Measurements from ENCODE around the gene DIP2A.
"Not testable (repeated sequence)": the region's sequence is repeated elsewhere in the genome, so short reads cannot be mapped to it uniquely, and the experiment has no call there.

The DIP2A gene

DNA sequence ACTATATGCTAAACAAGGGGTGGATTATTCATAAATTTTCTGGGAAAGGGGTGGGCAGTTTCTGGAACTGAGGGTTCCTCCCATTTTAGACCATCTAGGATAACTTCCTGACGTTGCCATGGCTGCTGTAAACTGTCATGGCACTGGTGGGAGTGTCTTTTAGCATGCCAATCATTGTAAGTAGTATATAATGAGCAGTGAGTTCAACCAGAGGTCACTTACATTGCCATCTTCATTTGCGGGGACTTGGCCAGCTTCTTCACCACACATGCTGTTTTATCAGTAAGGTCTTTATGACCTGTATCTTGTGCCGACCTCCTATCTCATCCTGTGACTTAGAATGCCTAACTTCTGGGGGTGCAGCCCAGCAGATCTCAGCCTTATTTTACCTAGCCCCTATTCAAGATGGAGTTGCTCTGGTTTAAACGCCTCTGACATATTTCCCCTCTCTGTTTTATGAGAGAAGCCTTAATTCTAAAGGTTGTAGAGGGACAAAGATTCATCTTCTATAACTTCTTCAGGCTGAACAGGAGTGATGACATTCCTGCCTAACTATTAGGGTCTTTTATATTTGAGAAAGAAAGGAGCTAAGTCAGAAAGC, 60.4 kb downstream of the DIP2A start:
- in situ Hi-C loops (cut with MboI; ENCODE audit: low sequenced_read_pairs) = no loop called here

DNA sequence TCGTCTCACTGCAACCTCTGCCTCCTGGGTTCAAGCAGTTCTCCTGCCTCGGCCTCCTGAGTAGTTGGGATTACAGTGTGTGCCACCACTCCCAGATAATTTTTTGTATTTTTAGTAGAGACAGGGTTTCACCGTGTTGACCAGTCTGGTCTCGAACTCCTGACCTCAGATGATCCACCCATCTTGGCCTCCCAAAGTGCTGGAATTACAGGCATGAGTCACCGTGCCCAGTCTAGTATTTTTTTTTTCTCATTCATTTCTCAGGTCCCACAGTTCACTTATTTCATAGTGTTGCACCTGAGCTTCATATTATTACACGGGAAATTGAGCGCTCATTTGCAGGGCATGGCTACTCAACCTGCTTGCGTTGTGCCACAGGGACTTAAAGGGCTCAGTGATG, 68.7 kb downstream of the DIP2A start:
- in situ Hi-C loops (cut with MboI; ENCODE audit: low sequenced_read_pairs) = not testable (repeated sequence)

DNA sequence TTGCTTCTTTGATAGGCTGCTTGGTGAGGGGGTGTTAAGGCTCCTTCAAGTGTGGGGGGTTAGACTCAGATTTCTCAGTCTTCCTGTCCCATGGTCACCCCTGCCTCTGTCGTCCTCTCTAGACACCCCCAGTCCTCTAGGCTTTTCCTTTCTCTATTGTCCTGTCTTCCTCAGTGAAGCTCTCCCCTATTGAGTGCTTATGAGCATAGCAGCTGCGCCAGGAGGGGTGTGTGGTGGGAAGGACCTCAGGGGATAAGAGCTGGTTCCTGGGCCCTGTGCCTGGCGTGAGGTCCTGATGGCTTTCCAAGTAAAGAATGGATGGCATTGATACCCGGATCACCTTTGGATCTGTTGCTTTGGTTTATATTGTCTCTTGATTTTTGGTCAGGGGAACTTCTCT, 69.1 kb downstream of the DIP2A start:
- in situ Hi-C loops (cut with MboI; ENCODE audit: low sequenced_read_pairs) = no loop called here

DNA sequence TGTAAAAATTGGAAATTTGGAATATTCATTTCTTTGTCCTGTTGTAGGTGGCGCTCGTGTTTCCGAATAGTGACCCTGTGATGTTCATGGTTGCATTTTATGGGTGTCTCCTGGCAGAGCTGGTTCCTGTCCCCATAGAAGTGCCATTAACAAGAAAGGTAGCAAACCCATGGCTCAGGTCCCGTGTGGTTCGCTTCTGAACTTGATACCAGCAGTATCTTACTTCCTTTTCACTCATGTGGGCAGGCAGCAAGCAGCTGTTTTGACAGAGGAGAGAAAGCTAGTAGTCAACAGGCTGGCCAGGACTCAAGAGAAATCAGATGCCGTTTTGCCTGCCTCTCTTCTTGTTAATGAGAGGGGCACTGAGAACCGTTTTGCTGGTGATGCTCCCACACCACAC, 73.4 kb downstream of the DIP2A start:
- in situ Hi-C loops (cut with MboI; ENCODE audit: low sequenced_read_pairs) = no loop called here

DNA sequence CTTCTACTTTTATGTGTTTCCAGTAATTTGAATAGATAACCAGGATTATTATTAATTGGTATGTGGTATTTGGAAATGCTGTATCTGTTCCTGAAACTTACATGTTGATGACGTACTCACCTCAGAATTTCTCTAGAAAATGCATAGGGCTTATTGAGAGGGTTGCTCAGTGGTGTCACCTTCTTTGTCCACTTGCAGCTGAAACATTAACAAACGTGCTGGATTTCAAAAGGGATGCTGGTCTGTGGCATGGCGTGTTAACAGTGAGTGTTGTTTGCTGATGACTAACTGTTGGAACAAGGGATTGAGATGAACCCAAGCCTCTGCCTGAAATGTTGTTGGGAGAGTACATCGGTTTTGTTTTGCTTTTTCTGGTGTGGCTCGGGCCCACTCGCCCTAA, 78.3 kb downstream of the DIP2A start:
- in situ Hi-C loops (cut with MboI; ENCODE audit: low sequenced_read_pairs) = no loop called here

DNA sequence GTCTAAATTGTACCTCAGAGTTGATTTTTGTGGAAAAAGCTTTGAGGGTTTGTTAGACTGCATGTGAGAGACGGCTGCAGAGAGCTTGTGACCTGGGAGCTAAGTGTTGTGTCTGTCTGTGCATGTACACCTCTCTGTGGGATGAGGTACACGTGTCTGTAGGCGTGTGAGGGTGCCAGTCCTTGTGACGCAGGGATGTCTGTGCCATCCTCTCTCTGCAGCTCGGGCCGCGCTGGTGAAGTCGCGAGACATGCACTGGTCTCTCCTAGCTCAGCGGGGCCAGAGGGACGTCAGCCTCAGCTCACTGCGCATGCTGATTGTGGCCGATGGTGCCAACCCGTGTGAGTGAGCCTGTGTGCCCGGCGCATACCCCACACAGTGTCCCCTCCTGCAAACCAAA, 79.6 kb downstream of the DIP2A start:
- in situ Hi-C loops (cut with MboI; ENCODE audit: low sequenced_read_pairs) = no loop called here

DNA sequence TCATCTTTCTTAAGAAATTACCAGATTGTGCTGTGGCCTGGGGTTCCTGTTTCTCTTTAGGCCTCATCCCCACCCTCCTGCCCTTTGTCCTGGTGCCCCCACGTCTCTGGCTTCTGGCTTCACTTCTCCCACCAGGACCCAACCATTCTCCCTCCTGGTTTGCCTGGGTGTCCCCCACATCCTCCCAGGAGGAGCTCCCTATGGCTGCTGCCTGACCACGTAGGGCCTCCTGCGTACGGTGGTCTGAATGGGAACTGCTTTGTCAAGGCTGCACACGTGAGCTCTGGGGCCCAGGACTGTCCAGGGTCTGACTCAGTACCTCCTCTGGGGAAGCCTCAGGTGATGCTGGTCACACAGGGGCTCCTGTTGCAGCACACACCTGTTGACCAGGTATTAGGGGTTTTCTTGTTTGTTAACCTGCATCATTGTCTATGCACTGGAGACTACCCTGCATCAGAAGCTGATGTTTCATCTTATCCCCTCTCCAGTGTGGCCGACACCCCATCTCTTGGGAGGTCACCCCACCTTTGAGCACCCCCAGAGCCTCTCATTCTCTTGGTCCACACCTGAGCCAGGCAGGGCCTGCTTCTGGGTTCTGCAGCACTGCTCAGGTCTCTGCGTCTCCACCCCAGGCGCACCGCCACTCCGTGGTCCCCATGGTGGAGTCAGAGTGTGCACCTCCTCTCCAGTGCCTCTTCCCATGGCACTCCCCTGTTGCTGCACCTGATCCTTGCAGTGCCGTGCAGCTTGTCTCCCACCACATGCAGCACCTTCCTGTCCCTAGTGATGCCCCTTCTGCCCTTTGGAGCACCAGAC, 80.4 kb downstream of the DIP2A start:
- in situ Hi-C loops (cut with MboI; ENCODE audit: low sequenced_read_pairs) = no loop called here

DNA sequence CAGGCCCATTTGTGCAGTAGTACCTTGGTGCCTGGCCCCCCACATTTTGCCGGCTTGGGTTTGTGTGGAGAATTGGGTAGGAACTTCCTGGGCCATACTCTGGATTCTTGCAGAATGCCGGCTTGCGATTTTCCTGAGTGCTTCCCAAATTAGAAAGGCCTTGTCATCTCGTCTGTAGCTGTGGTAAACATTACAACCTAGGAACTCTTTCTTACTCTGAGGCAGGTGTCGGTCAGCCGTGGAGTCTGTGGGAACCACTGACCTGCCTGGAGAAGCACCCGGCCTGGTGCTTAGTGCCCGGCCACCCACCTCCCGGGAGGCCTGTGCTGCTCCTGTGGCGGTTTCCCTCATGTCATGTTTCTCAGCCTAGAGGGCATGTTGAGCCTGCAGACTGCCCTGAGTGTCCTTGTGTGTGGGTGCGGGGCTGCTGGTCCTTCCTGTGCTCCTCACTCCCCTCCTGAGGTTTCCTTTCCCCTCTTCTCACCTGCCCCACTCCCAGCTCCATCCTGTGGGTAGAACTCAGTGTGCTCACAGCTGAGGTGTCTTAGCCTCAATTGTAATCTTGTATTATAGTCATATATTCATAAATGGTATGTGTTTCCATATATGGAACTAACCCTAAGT, 81.5 kb downstream of the DIP2A start:
- in situ Hi-C loops (cut with MboI; ENCODE audit: low sequenced_read_pairs) = no loop called here

DNA sequence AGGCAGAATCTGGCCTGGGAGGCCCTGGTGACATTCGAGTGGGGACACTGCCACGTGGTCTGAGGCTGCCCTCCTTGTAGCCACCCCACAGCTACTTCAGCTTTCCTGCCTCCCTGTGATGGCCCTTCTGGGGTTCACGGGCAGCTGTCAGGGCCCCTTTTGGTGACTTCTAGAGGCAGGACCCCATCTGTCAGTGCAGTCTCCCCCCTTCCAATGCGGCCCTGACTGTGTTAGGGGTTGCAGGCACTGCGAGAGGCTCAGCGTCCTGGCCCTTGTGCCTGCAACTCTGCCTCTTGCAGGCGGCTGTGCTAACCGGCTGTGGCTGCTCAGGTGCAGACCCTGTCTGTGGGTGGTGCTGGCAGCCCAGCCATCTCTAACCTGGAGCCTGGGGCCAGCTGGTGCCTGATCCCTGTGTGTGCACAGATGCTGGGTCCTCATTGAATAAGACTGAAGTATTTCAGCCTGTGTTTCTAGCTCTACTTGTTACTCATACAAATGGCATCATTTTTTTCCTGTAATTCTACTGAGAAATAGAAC, 84.0 kb downstream of the DIP2A start:
- in situ Hi-C loops (cut with MboI; ENCODE audit: low sequenced_read_pairs) = no loop called here

DNA sequence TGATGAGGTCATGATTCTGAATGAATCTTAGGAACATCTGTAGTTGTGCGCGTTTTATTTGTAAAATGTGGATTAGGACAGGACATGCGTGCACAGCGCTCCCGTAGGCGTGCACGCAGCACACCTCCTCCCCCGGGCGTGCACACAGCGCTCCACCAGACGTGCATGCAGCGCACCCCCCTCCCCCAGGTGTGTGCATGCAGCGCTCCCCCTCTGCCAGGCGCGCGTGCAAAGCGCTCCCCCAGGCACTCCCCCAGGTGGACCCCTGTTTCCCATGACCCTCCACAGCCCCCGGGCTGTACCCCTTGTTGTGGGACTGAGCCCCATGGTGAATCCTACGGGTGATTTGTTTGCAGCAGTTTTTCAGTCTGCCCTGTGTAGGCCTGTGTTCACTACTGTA, 84.6 kb downstream of the DIP2A start:
- in situ Hi-C loops (cut with MboI; ENCODE audit: low sequenced_read_pairs) = no loop called here

DNA sequence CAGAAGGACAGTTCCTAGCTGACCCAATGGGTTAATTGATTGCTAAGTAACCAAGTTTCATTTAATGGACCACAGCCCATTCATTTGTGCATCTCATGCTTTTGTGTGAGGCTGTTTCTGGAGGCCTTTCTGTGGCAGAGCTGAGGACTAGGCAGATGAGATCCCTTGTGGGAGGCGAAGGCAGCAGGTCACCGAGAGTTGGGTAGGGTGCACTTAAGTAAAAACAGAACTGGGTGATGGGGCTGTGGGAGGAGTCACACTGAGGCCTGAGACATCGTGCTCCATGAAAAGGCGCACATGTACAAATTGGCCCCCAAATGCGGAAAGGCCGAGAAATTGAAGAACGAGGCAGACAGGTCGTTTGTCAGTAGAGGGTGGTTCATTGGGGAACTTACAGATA, 85.3 kb downstream of the DIP2A start:
- in situ Hi-C loops (cut with MboI; ENCODE audit: low sequenced_read_pairs) = no loop called here

DNA sequence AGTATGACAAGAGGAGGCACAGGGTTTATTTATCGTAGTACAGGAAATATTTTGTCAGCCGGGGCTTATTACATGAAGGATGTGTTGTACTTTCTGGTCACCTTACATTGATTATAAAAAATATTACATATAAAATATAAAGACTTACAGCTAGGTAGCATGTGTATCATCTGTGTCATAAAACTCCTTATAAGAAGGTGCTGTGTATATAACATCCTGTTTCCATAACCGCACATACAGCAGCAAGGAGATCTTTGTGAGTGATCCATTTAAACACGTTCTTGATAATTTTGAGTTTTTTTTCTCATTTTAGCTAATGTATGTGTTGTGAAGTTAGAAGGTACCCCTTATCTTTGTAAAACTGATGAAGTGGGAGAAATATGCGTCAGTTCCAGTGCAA, 86.1 kb downstream of the DIP2A start:
- in situ Hi-C loops (cut with MboI; ENCODE audit: low sequenced_read_pairs) = no loop called here

DNA sequence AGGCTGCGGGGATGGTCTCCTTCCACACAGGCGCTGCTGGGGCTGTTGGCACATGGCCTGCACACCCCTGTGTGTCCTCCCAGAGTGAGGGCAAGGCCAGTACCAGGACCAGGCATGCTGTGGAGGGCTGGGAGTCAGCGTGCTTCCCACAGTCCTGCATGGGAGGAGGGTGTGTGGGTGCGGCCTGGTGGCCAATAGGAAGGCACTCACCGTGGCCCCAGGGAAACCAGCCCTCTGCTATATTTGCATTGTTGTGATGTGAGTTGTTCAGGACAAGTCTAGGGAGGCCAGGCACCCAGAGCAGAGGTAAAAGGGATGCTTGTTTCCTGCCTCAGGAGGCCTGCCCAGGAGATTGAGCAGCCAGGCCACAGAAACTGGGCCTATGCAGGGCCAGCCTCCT, 86.7 kb downstream of the DIP2A start:
- in situ Hi-C loops (cut with MboI; ENCODE audit: low sequenced_read_pairs) = no loop called here

DNA sequence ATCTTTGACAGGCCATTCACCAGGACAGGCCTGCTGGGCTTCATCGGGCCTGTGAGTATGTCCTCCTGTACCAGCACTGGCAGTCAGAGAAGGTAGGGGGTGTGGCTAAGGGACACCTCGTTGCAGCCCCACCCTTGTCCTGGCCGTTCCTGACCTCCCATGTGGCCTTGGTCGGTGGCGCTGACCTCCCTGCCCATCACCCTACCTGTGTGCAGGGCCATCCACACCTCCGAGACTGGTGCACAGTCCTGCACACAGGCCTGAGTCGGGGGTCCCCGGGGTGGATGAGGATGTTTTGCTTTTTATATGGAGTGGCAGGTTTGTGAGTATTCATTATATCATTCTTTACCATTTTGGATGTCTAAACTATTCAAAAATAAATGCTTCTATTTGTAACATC, 87.2 kb downstream of the DIP2A start:
- in situ Hi-C loops (cut with MboI; ENCODE audit: low sequenced_read_pairs) = no loop called here

DNA sequence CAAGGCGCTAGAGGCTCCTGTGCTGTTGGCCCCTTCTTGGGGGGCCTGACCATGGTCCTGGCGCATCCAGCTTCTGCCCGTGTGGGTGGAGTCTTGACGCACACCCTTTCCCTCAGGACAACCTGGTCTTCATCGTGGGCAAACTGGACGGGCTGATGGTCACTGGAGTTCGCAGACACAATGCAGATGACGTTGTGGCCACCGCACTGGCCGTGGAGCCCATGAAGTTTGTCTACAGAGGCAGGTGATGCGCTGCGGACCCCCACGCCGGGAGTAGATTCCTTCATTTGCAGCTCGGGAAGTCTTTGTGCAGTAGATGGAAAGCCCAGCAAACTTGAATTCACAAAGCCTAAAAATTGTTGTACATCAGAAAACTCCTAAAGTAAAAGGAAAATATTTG, 88.1 kb downstream of the DIP2A start:
- in situ Hi-C loops (cut with MboI; ENCODE audit: low sequenced_read_pairs) = no loop called here

DNA sequence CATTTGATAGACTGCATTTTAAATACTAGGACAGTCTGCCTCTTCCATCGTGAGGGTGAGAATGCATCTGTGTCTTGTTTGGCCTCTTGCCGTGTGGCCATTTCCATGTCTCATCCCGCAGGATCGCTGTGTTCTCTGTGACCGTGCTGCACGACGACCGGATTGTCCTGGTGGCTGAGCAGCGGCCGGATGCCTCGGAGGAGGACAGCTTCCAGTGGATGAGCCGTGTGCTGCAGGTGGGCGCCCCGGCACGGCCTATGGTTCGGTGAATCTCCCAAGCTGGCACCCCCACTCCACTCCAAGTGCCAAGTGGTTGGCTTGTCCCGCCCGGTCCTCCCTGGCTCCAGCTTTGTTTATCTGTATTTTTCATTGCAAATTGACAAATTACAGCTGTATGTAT, 91.0 kb downstream of the DIP2A start:
- in situ Hi-C loops (cut with MboI; ENCODE audit: low sequenced_read_pairs) = no loop called here

DNA sequence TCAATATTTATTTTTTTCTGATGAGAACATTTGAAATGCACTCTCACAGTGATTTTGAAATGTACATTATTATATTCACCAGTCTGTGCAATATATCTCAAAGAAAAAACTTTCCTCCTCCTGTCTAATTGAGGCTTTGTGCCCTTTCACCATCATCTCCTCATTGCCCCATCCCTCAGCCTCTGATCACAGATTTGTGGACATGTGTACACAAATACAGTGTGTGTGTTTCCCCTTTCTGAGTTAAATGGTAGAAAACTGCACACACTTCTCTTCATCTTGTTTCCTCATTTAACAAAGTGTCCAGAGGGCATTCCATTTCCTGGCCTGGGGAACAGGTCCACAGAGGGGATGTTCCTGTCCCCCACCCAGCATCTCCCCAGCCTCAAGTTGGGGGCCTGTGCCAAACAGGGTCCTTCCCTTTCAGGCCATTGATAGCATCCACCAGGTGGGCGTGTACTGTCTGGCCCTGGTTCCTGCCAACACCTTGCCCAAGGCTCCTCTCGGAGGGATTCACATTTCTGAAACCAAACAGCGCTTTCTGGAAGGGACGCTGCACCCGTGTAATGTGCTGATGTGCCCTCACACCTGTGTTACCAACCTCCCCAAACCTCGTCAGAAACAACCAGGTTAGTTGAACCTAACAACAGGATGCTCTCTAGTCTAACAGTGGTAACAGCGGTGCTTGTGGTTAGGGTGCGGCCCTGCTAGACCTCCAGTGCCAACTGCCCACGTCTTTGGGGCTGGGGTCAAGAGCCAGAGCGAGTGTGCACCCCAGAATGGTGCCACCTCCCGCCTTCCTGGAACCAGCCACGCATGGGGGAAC, 91.6 kb downstream of the DIP2A start:
- in situ Hi-C loops (cut with MboI; ENCODE audit: low sequenced_read_pairs) = no loop called here

DNA sequence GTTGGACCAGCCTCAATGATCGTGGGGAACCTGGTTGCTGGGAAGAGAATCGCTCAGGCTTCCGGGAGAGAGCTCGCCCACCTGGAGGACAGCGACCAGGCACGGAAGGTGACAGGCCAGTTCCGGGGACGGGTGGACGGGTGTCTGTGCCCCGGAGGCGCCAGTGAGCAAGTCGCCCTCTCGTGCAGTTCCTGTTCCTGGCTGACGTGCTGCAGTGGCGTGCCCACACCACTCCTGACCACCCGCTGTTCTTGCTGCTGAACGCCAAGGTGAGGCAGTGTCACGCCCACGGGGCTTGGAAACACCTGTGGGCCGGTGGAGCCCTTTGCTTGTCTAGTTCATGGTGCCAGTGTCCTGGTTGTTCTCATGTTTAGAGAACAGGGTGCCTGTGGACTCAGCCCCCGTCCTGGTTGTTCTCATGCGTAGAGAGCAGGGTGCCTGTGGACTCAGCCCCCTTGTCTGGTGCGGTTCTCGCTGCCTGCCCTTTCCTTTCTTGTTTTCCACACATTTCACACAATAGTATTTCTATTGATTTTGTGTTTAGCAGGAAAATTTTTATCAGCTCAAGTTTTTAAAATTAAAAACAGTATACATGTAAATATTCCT, 93.0 kb downstream of the DIP2A start:
- in situ Hi-C loops (cut with MboI; ENCODE audit: low sequenced_read_pairs) = no loop called here

DNA sequence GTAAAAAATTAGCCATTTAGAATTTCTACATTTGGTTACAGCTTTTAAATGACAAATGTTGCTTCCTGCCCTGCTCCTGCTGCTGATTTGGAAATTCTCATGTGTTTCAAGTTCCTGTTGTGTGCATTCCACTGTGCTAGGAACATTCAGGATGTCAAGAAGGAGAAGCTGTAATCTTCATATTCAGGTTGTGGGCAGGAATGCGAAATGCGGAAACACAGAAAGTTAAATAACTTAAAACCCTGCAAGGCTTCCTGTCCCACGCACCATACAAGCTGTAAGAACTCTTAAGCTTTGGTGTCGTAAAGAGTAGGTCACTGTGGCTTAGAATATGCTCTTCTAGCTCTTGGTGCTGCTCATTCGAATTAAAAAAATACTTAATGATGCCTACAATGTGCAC, 93.6 kb downstream of the DIP2A start:
- in situ Hi-C loops (cut with MboI; ENCODE audit: low sequenced_read_pairs) = no loop called here

DNA sequence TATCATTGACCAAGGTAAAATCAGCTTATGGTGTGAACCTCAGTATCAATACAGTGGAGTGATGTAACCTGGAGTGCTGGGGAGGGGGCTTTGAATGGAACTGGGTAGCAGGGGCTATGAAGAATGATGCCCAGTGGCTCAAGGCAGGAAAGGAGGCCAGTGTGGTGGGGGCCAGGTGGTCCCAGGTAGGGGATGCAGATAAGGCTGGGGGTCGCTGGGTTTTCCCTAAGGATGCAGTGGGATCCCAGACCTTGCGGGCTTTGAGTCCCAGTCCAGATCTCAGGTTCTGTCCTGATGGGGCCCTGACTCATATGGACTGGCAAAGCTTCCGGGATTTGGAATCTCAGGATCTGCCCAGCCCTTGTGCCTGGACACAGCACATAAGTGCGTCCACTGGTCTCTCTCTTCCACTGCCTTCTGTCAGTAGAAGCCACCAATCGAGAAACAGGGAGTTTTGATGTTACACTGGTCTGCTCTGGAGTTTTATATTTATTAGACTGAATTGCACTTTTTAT, 94.2 kb downstream of the DIP2A start:
- in situ Hi-C loops (cut with MboI; ENCODE audit: low sequenced_read_pairs) = no loop called here

DNA sequence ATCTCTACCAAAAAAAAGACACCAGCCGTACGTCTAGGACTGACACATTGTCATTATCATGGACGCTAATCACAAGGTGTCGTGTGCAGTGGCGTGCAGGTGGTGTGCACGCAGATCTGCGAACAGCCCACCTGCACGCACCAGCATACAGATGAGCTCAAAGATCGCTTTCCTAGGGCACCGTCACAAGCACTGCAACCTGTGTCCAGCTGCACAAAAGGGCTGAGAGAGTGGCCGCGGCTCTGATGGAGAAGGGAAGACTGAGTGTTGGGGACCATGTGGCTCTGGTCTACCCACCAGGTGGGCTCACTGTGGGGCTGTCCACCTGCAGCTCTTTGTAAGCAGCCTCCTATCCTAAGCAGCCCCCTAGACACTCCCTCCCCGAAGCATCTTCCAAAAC, 95.3 kb downstream of the DIP2A start:
- in situ Hi-C loops (cut with MboI; ENCODE audit: low sequenced_read_pairs) = no loop called here

Measured in HL-60/S4 treated with phorbol 12-myristate 13-acetate at 8.2 ng/mL for 4 days and 3 days (cell line).